Neural progenitor cell (in vitro differentiated cells): ENCODE results near the gene KIAA1958.

ENCODE experiments used
- CTCF ChIP-seq: fragments of 200-600 bp; sonication (generic); IDR thresholded peaks from 2 replicates; pipeline ENCODE4 v1.5.1; 2017; ENCODE audit warnings: antibody characterized with exemption, mild to moderate bottlenecking
- EZH2 ChIP-seq: fragments of 200-600 bp; sonication (generic); IDR thresholded peaks from 2 replicates; pipeline ENCODE4 v1.6.1; 2017; ENCODE audit warnings: antibody characterized with exemption, mild to moderate bottlenecking, moderate library complexity

- TF ChIP-seq CTCF (no peak), EZH2 (no peak)
These were observed 153.7 kb downstream of the KIAA1958 start for GRCh38 chr9:112640311-112640710.
